ENCODE measurements around the gene OOEP.

- TF ChIP-seq ATF3 (CRISPR knock-in tag; conservative IDR thresholded peaks at IDR 0.05) (no peak), CTCF (IDR thresholded peaks at IDR 0.05) (no peak)
Measured at GRCh38 chr6:73375216-73375615, 5.5 kb upstream of the OOEP start.

Measured in WTC11 (cell line).